Right lobe of liver (tissue), 4 donors: ENCODE data around the gene APOBEC3H.

ENCODE experiments used
- POLR2A ChIP-seq: fragments of 450-650 bp; IDR thresholded peaks from one replicate; pipeline ENCODE4 v1.6.1; 2017; ENCODE audit warnings: antibody characterized with exemption, mild to moderate bottlenecking
- TF ChIP-seq, protein P1 (sequence below), 4 donors: fragments of 200-600 bp in 3 of 4; fragments of 450-650 bp in 1 of 4; IDR thresholded peaks; one replicate each; pipeline versions ENCODE4 v1.5.1 to v1.8.0; 2016 to 2022; ENCODE audit warnings: antibody characterized with exemption in 4 of 4, mild to moderate bottlenecking in 2 of 4
- donor health status: DM: no; HTN: no; CAD: no.
- donor health status: DM: no; HTN: no; CAD: no.
- donor health status: DM: no; HTN: yes; CAD: no.

- TF ChIP-seq, protein P1, sequence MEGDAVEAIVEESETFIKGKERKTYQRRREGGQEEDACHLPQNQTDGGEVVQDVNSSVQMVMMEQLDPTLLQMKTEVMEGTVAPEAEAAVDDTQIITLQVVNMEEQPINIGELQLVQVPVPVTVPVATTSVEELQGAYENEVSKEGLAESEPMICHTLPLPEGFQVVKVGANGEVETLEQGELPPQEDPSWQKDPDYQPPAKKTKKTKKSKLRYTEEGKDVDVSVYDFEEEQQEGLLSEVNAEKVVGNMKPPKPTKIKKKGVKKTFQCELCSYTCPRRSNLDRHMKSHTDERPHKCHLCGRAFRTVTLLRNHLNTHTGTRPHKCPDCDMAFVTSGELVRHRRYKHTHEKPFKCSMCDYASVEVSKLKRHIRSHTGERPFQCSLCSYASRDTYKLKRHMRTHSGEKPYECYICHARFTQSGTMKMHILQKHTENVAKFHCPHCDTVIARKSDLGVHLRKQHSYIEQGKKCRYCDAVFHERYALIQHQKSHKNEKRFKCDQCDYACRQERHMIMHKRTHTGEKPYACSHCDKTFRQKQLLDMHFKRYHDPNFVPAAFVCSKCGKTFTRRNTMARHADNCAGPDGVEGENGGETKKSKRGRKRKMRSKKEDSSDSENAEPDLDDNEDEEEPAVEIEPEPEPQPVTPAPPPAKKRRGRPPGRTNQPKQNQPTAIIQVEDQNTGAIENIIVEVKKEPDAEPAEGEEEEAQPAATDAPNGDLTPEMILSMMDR (IDR thresholded peaks at IDR 0.05) = no peak
- no peak for TF ChIP-seq POLR2A
Measured at GRCh38 chr22:39134366-39135091, 37.5 kb downstream of the APOBEC3H start.
